ENCODE measurements around the gene LRMDA. TPM values are rescaled to one million over a fixed set of nuclear protein-coding genes. Genes with fewer than 3 reads are reported as not detected.
A peak's percentile ranks its signal among the peaks of the same experiment; 100 is the strongest.

LRMDA gene
- total and polyA plus RNA-seq, 2 of the 13 experiments (the other 11 are each of a cell fraction or from before 2014, with no cell fraction given), result 13.4 to 22.0 TPM

DNA sequence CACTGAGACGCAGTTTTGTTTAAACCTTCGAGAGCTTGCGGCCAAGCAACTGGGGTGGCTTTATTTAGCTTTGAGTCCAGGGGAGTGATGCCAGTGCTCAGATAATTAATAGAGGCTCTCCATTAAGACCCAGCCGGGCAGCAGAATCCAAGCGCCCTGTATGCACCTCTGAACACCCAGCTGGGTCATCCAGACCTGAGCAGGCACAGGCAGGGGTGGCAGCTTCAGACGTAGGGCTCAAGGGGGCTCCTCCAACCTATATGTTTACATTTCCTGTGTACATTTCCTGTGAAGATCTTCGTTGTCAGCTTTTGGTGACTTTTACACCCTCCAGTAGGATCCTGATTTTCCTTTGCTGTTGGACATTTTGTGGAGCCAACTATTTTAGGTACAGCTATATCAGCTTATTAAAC is 719.5 kb downstream of the LRMDA start (continued):
- TF ChIP-seq, protein P1, sequence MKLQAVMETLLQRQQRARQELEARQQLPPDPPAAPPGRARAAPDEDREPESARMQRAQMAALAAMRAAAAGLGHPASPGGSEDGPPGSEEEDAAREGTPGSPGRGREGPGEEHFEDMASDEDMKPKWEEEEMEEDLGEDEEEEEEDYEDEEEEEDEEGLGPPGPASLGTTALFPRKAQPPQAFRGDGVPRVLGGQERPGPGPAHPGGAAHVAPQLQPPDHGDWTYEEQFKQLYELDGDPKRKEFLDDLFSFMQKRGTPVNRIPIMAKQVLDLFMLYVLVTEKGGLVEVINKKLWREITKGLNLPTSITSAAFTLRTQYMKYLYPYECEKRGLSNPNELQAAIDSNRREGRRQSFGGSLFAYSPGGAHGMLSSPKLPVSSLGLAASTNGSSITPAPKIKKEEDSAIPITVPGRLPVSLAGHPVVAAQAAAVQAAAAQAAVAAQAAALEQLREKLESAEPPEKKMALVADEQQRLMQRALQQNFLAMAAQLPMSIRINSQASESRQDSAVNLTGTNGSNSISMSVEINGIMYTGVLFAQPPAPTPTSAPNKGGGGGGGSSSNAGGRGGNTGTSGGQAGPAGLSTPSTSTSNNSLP (IDR thresholded peaks at IDR 0.05; ENCODE audit: low read depth, low read length), result no peak
- TF ChIP-seq ZKSCAN5 (CRISPR knock-in tag; IDR thresholded peaks at IDR 0.05), result no peak
- no peak for TF ChIP-seq ZSCAN29 (CRISPR knock-in tag; conservative IDR thresholded peaks at IDR 0.05)
- TF ChIP-seq, protein P2, sequence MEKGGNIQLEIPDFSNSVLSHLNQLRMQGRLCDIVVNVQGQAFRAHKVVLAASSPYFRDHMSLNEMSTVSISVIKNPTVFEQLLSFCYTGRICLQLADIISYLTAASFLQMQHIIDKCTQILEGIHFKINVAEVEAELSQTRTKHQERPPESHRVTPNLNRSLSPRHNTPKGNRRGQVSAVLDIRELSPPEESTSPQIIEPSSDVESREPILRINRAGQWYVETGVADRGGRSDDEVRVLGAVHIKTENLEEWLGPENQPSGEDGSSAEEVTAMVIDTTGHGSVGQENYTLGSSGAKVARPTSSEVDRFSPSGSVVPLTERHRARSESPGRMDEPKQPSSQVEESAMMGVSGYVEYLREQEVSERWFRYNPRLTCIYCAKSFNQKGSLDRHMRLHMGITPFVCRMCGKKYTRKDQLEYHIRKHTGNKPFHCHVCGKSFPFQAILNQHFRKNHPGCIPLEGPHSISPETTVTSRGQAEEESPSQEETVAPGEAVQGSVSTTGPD (CRISPR knock-in tag; IDR thresholded peaks at IDR 0.05), result no peak
- peak; percentile 2; the same call in 1 of the 2 replicates for TF ChIP-seq ZNF878 (CRISPR knock-in tag; IDR thresholded peaks at IDR 0.05)
- TF ChIP-seq, protein P3, sequence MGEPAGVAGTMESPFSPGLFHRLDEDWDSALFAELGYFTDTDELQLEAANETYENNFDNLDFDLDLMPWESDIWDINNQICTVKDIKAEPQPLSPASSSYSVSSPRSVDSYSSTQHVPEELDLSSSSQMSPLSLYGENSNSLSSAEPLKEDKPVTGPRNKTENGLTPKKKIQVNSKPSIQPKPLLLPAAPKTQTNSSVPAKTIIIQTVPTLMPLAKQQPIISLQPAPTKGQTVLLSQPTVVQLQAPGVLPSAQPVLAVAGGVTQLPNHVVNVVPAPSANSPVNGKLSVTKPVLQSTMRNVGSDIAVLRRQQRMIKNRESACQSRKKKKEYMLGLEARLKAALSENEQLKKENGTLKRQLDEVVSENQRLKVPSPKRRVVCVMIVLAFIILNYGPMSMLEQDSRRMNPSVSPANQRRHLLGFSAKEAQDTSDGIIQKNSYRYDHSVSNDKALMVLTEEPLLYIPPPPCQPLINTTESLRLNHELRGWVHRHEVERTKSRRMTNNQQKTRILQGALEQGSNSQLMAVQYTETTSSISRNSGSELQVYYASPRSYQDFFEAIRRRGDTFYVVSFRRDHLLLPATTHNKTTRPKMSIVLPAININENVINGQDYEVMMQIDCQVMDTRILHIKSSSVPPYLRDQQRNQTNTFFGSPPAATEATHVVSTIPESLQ (CRISPR knock-in tag; conservative IDR thresholded peaks at IDR 0.05), result no peak
- no peak for TF ChIP-seq ZNF292 (CRISPR knock-in tag; IDR thresholded peaks at IDR 0.05; ENCODE audit: borderline replicate concordance, low read depth)
- no peak for TF ChIP-seq HDAC6 (IDR thresholded peaks at IDR 0.05; ENCODE audit: low read depth, low read length)
- TF ChIP-seq ZNF652 (CRISPR knock-in tag; IDR thresholded peaks at IDR 0.05; ENCODE audit: borderline replicate concordance, low read depth), result no peak
- no peak for TF ChIP-seq SP1 (IDR thresholded peaks at IDR 0.05)
- TF ChIP-seq SP1 (CRISPR knock-in tag; IDR thresholded peaks at IDR 0.05), result no peak
- TF ChIP-seq, protein P4, sequence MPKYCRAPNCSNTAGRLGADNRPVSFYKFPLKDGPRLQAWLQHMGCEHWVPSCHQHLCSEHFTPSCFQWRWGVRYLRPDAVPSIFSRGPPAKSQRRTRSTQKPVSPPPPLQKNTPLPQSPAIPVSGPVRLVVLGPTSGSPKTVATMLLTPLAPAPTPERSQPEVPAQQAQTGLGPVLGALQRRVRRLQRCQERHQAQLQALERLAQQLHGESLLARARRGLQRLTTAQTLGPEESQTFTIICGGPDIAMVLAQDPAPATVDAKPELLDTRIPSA (CRISPR knock-in tag; IDR thresholded peaks at IDR 0.05; ENCODE audit: borderline replicate concordance), result no peak
- TF ChIP-seq POLR2G (IDR thresholded peaks at IDR 0.05; ENCODE audit: low read depth, low read length), result peak; percentile 75
- peak; percentile 91 for TF ChIP-seq FOXA3 (CRISPR knock-in tag; IDR thresholded peaks at IDR 0.05)
- peak; percentile 43; the same call in 1 of the 2 replicates for TF ChIP-seq ZSCAN25 (CRISPR knock-in tag; IDR thresholded peaks at IDR 0.05)
- no peak for TF ChIP-seq ZNF557 (CRISPR knock-in tag; IDR thresholded peaks at IDR 0.05)
- no peak for TF ChIP-seq ZFP37 (CRISPR knock-in tag; IDR thresholded peaks at IDR 0.05; ENCODE audit: borderline replicate concordance)
- TF ChIP-seq NCOA2 (CRISPR knock-in tag; IDR thresholded peaks at IDR 0.05), result peak; percentile 60; the same call in 1 of the 2 replicates
- no peak for TF ChIP-seq ERF (CRISPR knock-in tag; IDR thresholded peaks at IDR 0.05)
- peak; percentile 25; the same call in 1 of the 2 replicates for TF ChIP-seq HNF4G (IDR thresholded peaks at IDR 0.05; ENCODE audit: borderline replicate concordance, low read depth, low read length)
- TF ChIP-seq HNF4G (CRISPR knock-in tag; IDR thresholded peaks at IDR 0.05; ENCODE audit: borderline replicate concordance, low read depth), result no peak
- no peak for TF ChIP-seq TAF15 (IDR thresholded peaks at IDR 0.05; ENCODE audit: low read depth, low read length, poor library complexity, severe bottlenecking)
- TF ChIP-seq, protein P5, sequence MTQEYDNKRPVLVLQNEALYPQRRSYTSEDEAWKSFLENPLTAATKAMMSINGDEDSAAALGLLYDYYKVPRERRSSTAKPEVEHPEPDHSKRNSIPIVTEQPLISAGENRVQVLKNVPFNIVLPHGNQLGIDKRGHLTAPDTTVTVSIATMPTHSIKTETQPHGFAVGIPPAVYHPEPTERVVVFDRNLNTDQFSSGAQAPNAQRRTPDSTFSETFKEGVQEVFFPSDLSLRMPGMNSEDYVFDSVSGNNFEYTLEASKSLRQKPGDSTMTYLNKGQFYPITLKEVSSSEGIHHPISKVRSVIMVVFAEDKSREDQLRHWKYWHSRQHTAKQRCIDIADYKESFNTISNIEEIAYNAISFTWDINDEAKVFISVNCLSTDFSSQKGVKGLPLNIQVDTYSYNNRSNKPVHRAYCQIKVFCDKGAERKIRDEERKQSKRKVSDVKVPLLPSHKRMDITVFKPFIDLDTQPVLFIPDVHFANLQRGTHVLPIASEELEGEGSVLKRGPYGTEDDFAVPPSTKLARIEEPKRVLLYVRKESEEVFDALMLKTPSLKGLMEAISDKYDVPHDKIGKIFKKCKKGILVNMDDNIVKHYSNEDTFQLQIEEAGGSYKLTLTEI (CRISPR knock-in tag; conservative IDR thresholded peaks at IDR 0.05), result no peak
- TF ChIP-seq RORA (CRISPR knock-in tag; IDR thresholded peaks at IDR 0.05), result no peak

Measured in HepG2 (cell line).